Endothelial cell of umbilical vein (primary cell): ENCODE measurements around the gene NPAT. TPM values are rescaled to one million over a fixed set of nuclear protein-coding genes. Genes with fewer than 3 reads are reported as not detected.

Source experiments
- BruUV-seq: library from RNA; stranded (reverse); fragments of 400-500 nt; replicated peaks from 2 replicates; lab custom pipeline; 2021; lab: Mats Ljungman, UMichigan
- CTCF ChIA-PET: fragments of 300-600, 350-600 bp; sonication (Branson Sonifier 250); formaldehyde crosslinking; loops from one replicate; lab custom pipeline; 2021; ENCODE audit warnings: antibody characterized with exemption, inconsistent platforms; lab: Charles Lee
- POLR2A ChIA-PET: fragments of 300-600, 350-600 bp; sonication (Branson Sonifier 250); formaldehyde crosslinking; loops from one replicate; lab custom pipeline; 2021; ENCODE audit warnings: antibody characterized with exemption, inconsistent platforms; lab: Charles Lee
- DNase-seq: peaks from one replicate; pipeline ENCODE4 v3.0.0-alpha.2; 2011; ENCODE audit warnings: low read depth, low spot score
- FAIRE-seq: peaks from 2 replicates; lab custom pipeline; 2011; peaks lifted over from hg19 to GRCh38; lab: Jason Lieb, UNC
- H2AFZ ChIP-seq: 2 replicates; pipeline ENCODE4 v1.6.0; 2012; ENCODE audit warnings: low read depth, low read length, control low read depth, inconsistent platforms
- H3K27ac ChIP-seq: 2 replicates; pipeline ENCODE4 v1.5.1; 2011; ENCODE audit warnings: low read depth, mild to moderate bottlenecking, control low read depth, low read length, moderate library complexity; ENCODE audit not compliant: insufficient read depth
- H3K27me3 ChIP-seq, 2 experiments: 2 replicates each; pipeline versions ENCODE4 v1.6.0 to v1.6.1; 2011; ENCODE audit warnings: low read length in 2 of 2, mixed read lengths in 1 of 2; ENCODE audit not compliant: control insufficient read depth in 2 of 2, insufficient read depth in 2 of 2
- H3K36me3 ChIP-seq, 2 experiments: 2 replicates in 1 of 2; 3 replicates in 1 of 2; pipeline ENCODE4 v1.5.1; 2011; ENCODE audit warnings: low read length in 2 of 2, mild to moderate bottlenecking in 1 of 2, moderate library complexity in 1 of 2; ENCODE audit not compliant: control insufficient read depth in 2 of 2, insufficient read depth in 2 of 2; ENCODE audit errors: extremely low read depth in 1 of 2
- H3K4me1 ChIP-seq: 3 replicates; pipeline ENCODE4 v1.5.1; 2011; ENCODE audit warnings: mild to moderate bottlenecking, low read length; ENCODE audit not compliant: control insufficient read depth, insufficient read depth; ENCODE audit errors: extremely low read depth
- H3K4me2 ChIP-seq: 2 replicates; pipeline ENCODE4 v1.6.1; 2011; ENCODE audit warnings: low read length, control low read depth, mixed read lengths; ENCODE audit not compliant: insufficient read depth
- H3K4me3 ChIP-seq, 3 experiments: fragments of 200-600 bp in 1 of 3; sonication (generic), shearing (Covaris generic) in 1 of 3; replicated peaks in 1 of 3; 2 replicates each; pipeline ENCODE4 v1.5.1; 2011 to 2016; ENCODE audit warnings: control low read depth in 3 of 3, low read length in 3 of 3, mild to moderate bottlenecking in 2 of 3, inconsistent platforms in 1 of 3, low read depth in 1 of 3, moderate library complexity in 1 of 3; ENCODE audit not compliant: insufficient read depth in 1 of 3
- H3K79me2 ChIP-seq: 2 replicates; pipeline ENCODE4 v1.6.0; 2012; ENCODE audit warnings: low read length, inconsistent platforms; ENCODE audit not compliant: control insufficient read depth, insufficient read depth
- H3K9ac ChIP-seq: replicated peaks from 2 replicates; pipeline ENCODE3; 2011; ENCODE audit warnings: low read length, control low read depth; ENCODE audit not compliant: insufficient read depth; ENCODE audit errors: extremely low read depth
- H3K9me1 ChIP-seq: replicated peaks from 3 replicates; pipeline ENCODE4 v1.6.0; 2011; ENCODE audit warnings: mild to moderate bottlenecking, low read length; ENCODE audit not compliant: control insufficient read depth, insufficient read depth; ENCODE audit errors: extremely low read depth
- H3K9me3 ChIP-seq: replicated peaks from 2 replicates; pipeline ENCODE4 v1.5.1; 2012; ENCODE audit warnings: low read length, inconsistent platforms; ENCODE audit not compliant: control insufficient read depth, insufficient read depth
- H4K20me1 ChIP-seq: replicated peaks from 2 replicates; pipeline ENCODE3; 2011; ENCODE audit warnings: mild to moderate bottlenecking, low read length; ENCODE audit not compliant: control insufficient read depth, insufficient read depth; ENCODE audit errors: extremely low read depth
- FOS ChIP-seq: IDR thresholded peaks from 2 replicates; pipeline ENCODE4 v1.6.1; 2011; ENCODE audit warnings: mild to moderate bottlenecking, low read length, moderate library complexity, borderline replicate concordance; ENCODE audit not compliant: insufficient read depth
- GATA2 ChIP-seq: IDR thresholded peaks from 2 replicates; pipeline ENCODE4 v1.7.0; 2011; ENCODE audit warnings: low read depth, mild to moderate bottlenecking, moderate library complexity, mixed read lengths, low read length; ENCODE audit not compliant: insufficient read length, insufficient read depth
- JUN ChIP-seq: IDR thresholded peaks from 2 replicates; pipeline ENCODE4 v1.6.1; 2011; ENCODE audit warnings: borderline replicate concordance, low read depth; ENCODE audit not compliant: insufficient read length, insufficient read depth
- MAX ChIP-seq: IDR thresholded peaks from 2 replicates; pipeline ENCODE4 v1.6.1; 2011; ENCODE audit not compliant: insufficient read depth, insufficient read length
- MYC ChIP-seq: IDR thresholded peaks from one replicate; pipeline ENCODE4 v1.6.1; 2011; ENCODE audit warnings: mild to moderate bottlenecking, low read depth, low read length
- POLR2A ChIP-seq: IDR thresholded peaks from 2 replicates; pipeline ENCODE4 v1.6.1; 2012; ENCODE audit warnings: low read depth, mild to moderate bottlenecking, control low read depth, low read length
- POLR2AphosphoS5 ChIP-seq: IDR thresholded peaks from 2 replicates; pipeline ENCODE4 v1.6.1; 2012; ENCODE audit warnings: low read depth, mild to moderate bottlenecking, control low read depth, low read length, moderate library complexity; ENCODE audit not compliant: insufficient read depth
- dilution Hi-C: fragments of 300-500 bp; cut with MboI; formaldehyde crosslinking; loops from one replicate; pipeline ENCODE4 v1.15.0; 2019; ENCODE audit warnings: low sequenced_read_pairs; ENCODE audit not compliant: extremely low pct_ligation_motif_present
- intact Hi-C: fragments of 100-400 bp; cut with micrococcal nuclease; formaldehyde crosslinking; loops from one replicate; pipeline ENCODE4 v1.10.0; 2022
- polyA plus RNA-seq, 4 experiments: library from polyadenylated mRNA; depleted of rRNA in 3 of 4; stranded (reverse) in 3 of 4; unstranded in 1 of 4; fragments of >200 nt; gene quantifications; 2 replicates each; pipeline versions ENCODE4 v1.2.1 to v1.2.3, GENCODE V29; 2011 to 2012; ENCODE audit warnings: missing spikeins in 1 of 4
- total RNA-seq: library from RNA; stranded (reverse); gene quantifications from 2 replicates; pipeline ENCODE4 v1.2.3, GENCODE V29; 2021

Gene NPAT
- total and polyA plus RNA-seq, 2 donors (not counting 3 experiments of a cell fraction or from before 2014, with no cell fraction given) = 4.4 to 19.0 TPM

GRCh38 chr11:108148556-108148955 lies 73.9 kb downstream of the NPAT start:
- H2AFZ ChIP-seq = no peak overlapping the region
- CTCF ChIA-PET = interaction anchor here (1.0 to 3.8 kb wide), 2 partner anchors 26 to 30 kb away, joined by 3 to 12 read pairs; no protein-coding TSS in a partner anchor
- intact Hi-C loops (no loop called here), dilution Hi-C loops (no loop called here)
- H4K20me1 ChIP-seq = no peaks in the 10 kb centered on the region
- POLR2A ChIA-PET = no interaction called here
- H3K36me3 ChIP-seq = peaks cover 7 to 23% of the 10 kb centered on the region in 2 experiments
- H3K9me3 ChIP-seq = no peaks in the 10 kb centered on the region
- no peak for DNase-seq
- H3K9me1 ChIP-seq = no peaks in the 10 kb centered on the region
- FAIRE-seq = no peak
- no TSS peak for BruUV-seq
- H3K27me3 ChIP-seq = no peaks in the 10 kb centered on the region
- no peak overlapping the region for H3K4me3 ChIP-seq
- TF ChIP-seq POLR2AphosphoS5 (no peak), FOS (no peak), GATA2 (no peak), POLR2A (no peak), MYC (no peak), MAX (no peak), JUN (no peak)
- no peak overlapping the region for H3K27ac ChIP-seq
- H3K4me1 ChIP-seq = no peaks in the 10 kb centered on the region
- H3K9ac ChIP-seq = no peak overlapping the region
- H3K79me2 ChIP-seq = no peaks in the 10 kb centered on the region
- H3K4me2 ChIP-seq = no peak overlapping the region

GRCh38 chr11:108147150-108147549 lies 75.3 kb downstream of the NPAT start:
- FAIRE-seq (no peak), DNase-seq (no peak)
- Histone ChIP-seq H3K9me1 (no peaks in the 10 kb centered on the region), H3K9ac (no peak overlapping the region), H4K20me1 (no peaks in the 10 kb centered on the region), H3K27me3 (no peaks in the 10 kb centered on the region), H2AFZ (no peak overlapping the region), H3K4me3 (no peak overlapping the region), H3K36me3 (peaks cover 10 to 25% of the 10 kb centered on the region in 2 experiments), H3K4me2 (no peak overlapping the region), H3K9me3 (no peaks in the 10 kb centered on the region), H3K4me1 (no peaks in the 10 kb centered on the region), H3K27ac (no peak overlapping the region), H3K79me2 (no peaks in the 10 kb centered on the region)
- TF ChIP-seq POLR2AphosphoS5 (no peak), JUN (no peak), MAX (no peak)
- intact Hi-C loops = no loop called here
- no TSS peak for BruUV-seq
- CTCF ChIA-PET = interaction anchor here (3.8 kb wide), 1 partner anchor 29 kb away, joined by 12 read pairs; no protein-coding TSS in a partner anchor
- dilution Hi-C loops = no loop called here
- POLR2A ChIA-PET = no interaction called here
